ENCODE data around the gene COL13A1.
A peak's percentile ranks its signal among the peaks of the same experiment; 100 is the strongest.

The COL13A1 gene

GRCh38 chr10:69769395-69769992, 32.2 kb upstream of the COL13A1 start:
- in situ Hi-C loops (cut with HindIII; ENCODE audit: low pct_unique_long_range_greater_than_20kb, low sequenced_read_pairs): no loop called here
- no peak for TF ChIP-seq JUND (IDR thresholded peaks at IDR 0.05; ENCODE audit: low read depth)
- peak; percentile 9 to 23 for DNase-seq (ENCODE audit: low read depth in 1 of 2, low spot score in 1 of 2)

- no peak for DNase-seq (ENCODE audit: low read depth in 1 of 2, low spot score in 1 of 2)
- in situ Hi-C loops (cut with HindIII; ENCODE audit: low pct_unique_long_range_greater_than_20kb, low sequenced_read_pairs): no loop called here
- TF ChIP-seq JUND (IDR thresholded peaks at IDR 0.05; ENCODE audit: low read depth): no peak
Observed at GRCh38 chr10:69772933-69773704, 28.6 kb upstream of the COL13A1 start.

- in situ Hi-C loops (cut with HindIII; ENCODE audit: low pct_unique_long_range_greater_than_20kb, low sequenced_read_pairs): no loop called here
- DNase-seq (ENCODE audit: low read depth in 1 of 2, low spot score in 1 of 2): no peak
Observed at GRCh38 chr10:69774596-69774995, 27.1 kb upstream of the COL13A1 start.

GRCh38 chr10:69780077-69780476, 21.6 kb upstream of the COL13A1 start:
- TF ChIP-seq JUND (IDR thresholded peaks at IDR 0.05; ENCODE audit: low read depth): no peak
- DNase-seq (ENCODE audit: low read depth in 1 of 2, low spot score in 1 of 2): no peak
- in situ Hi-C loops (cut with HindIII; ENCODE audit: low pct_unique_long_range_greater_than_20kb, low sequenced_read_pairs): no loop called here

More at GRCh38 chr10:69774596-69774995, 27.1 kb upstream of the COL13A1 start:
- no peak for TF ChIP-seq JUND (IDR thresholded peaks at IDR 0.05; ENCODE audit: low read depth)

GRCh38 chr10:69781576-69781975, 20.1 kb upstream of the COL13A1 start:
- TF ChIP-seq JUND (IDR thresholded peaks at IDR 0.05; ENCODE audit: low read depth): no peak
- DNase-seq (ENCODE audit: low read depth in 1 of 2, low spot score in 1 of 2): no peak
- in situ Hi-C loops (cut with HindIII; ENCODE audit: low pct_unique_long_range_greater_than_20kb, low sequenced_read_pairs): no loop called here

- TF ChIP-seq JUND (IDR thresholded peaks at IDR 0.05; ENCODE audit: low read depth): no peak
- in situ Hi-C loops (cut with HindIII; ENCODE audit: low pct_unique_long_range_greater_than_20kb, low sequenced_read_pairs): no loop called here
- DNase-seq (ENCODE audit: low read depth in 1 of 2, low spot score in 1 of 2): no peak
Observed at GRCh38 chr10:69783515-69783914, 18.2 kb upstream of the COL13A1 start.

GRCh38 chr10:69786791-69787190, 14.9 kb upstream of the COL13A1 start:
- DNase-seq (ENCODE audit: low read depth in 1 of 2, low spot score in 1 of 2): peak in 1 of 2 experiments; percentile 25
- in situ Hi-C loops (cut with HindIII; ENCODE audit: low pct_unique_long_range_greater_than_20kb, low sequenced_read_pairs): no loop called here
- TF ChIP-seq JUND (IDR thresholded peaks at IDR 0.05; ENCODE audit: low read depth): no peak

- in situ Hi-C loops (cut with HindIII; ENCODE audit: low pct_unique_long_range_greater_than_20kb, low sequenced_read_pairs): no loop called here
- no peak for DNase-seq (ENCODE audit: low read depth in 1 of 2, low spot score in 1 of 2)
- no peak for TF ChIP-seq JUND (IDR thresholded peaks at IDR 0.05; ENCODE audit: low read depth)
Observed at GRCh38 chr10:69787681-69788080, 14.0 kb upstream of the COL13A1 start.

- no peak for TF ChIP-seq JUND (IDR thresholded peaks at IDR 0.05; ENCODE audit: low read depth)
- no peak for DNase-seq (ENCODE audit: low read depth in 1 of 2, low spot score in 1 of 2)
- in situ Hi-C loops (cut with HindIII; ENCODE audit: low pct_unique_long_range_greater_than_20kb, low sequenced_read_pairs): no loop called here
Observed at GRCh38 chr10:69789164-69789576, 12.5 kb upstream of the COL13A1 start.

GRCh38 chr10:69791812-69792211, 9.9 kb upstream of the COL13A1 start:
- DNase-seq (ENCODE audit: low read depth in 1 of 2, low spot score in 1 of 2): no peak
- in situ Hi-C loops (cut with HindIII; ENCODE audit: low pct_unique_long_range_greater_than_20kb, low sequenced_read_pairs): no loop called here
- TF ChIP-seq JUND (IDR thresholded peaks at IDR 0.05; ENCODE audit: low read depth): no peak

- in situ Hi-C loops (cut with HindIII; ENCODE audit: low pct_unique_long_range_greater_than_20kb, low sequenced_read_pairs): no loop called here
- DNase-seq (ENCODE audit: low read depth in 1 of 2, low spot score in 1 of 2): no peak
- no peak for TF ChIP-seq JUND (IDR thresholded peaks at IDR 0.05; ENCODE audit: low read depth)
Observed at GRCh38 chr10:69792341-69792740, 9.4 kb upstream of the COL13A1 start.

- TF ChIP-seq JUND (IDR thresholded peaks at IDR 0.05; ENCODE audit: low read depth): no peak
- in situ Hi-C loops (cut with HindIII; ENCODE audit: low pct_unique_long_range_greater_than_20kb, low sequenced_read_pairs): no loop called here
- DNase-seq (ENCODE audit: low read depth in 1 of 2, low spot score in 1 of 2): no peak
Observed at GRCh38 chr10:69794673-69795072, 7.0 kb upstream of the COL13A1 start.

- TF ChIP-seq JUND (IDR thresholded peaks at IDR 0.05; ENCODE audit: low read depth): no peak
- DNase-seq (ENCODE audit: low read depth in 1 of 2, low spot score in 1 of 2): no peak
- in situ Hi-C loops (cut with HindIII; ENCODE audit: low pct_unique_long_range_greater_than_20kb, low sequenced_read_pairs): no loop called here
Observed at GRCh38 chr10:69795242-69795934, 6.3 kb upstream of the COL13A1 start.
